HG03139 (cell line): Measurements from ENCODE around the gene IGLL5.

ENCODE experiments used
- ATAC-seq: cut with Tn5 transposase; IDR thresholded peaks from one replicate; pipeline ENCODE4 v1.9.1; 2021; ENCODE audit not compliant: unreplicated experiment

The IGLL5 gene

GRCh38 chr22:22887621-22888503, at the start of gene IGLL5:
Gene IGLL5, plus strand, starts transcription at chr22:22887816. Its CDS starts 238 bp downstream, at chr22:22888054.
- no peak for ATAC-seq

- ATAC-seq: no peak
Measured at GRCh38 chr22:22838148-22838786, 49.3 kb upstream of the IGLL5 start.

GRCh38 chr22:22839570-22840314, 47.9 kb upstream of the IGLL5 start:
- ATAC-seq: no peak

GRCh38 chr22:22840780-22841179, 46.8 kb upstream of the IGLL5 start:
- ATAC-seq: no peak

GRCh38 chr22:22841598-22841997, 46.0 kb upstream of the IGLL5 start:
- no peak for ATAC-seq

- no peak for ATAC-seq
Measured at GRCh38 chr22:22842085-22842484, 45.5 kb upstream of the IGLL5 start.

GRCh38 chr22:22843848-22844247, 43.8 kb upstream of the IGLL5 start:
- ATAC-seq: no peak

GRCh38 chr22:22847241-22847640, 40.4 kb upstream of the IGLL5 start:
- ATAC-seq: no peak

- ATAC-seq: no peak
Measured at GRCh38 chr22:22848364-22848866, 39.2 kb upstream of the IGLL5 start.

GRCh38 chr22:22849640-22850610, 37.7 kb upstream of the IGLL5 start:
- no peak for ATAC-seq

GRCh38 chr22:22851969-22852368, 35.6 kb upstream of the IGLL5 start:
- no peak for ATAC-seq

GRCh38 chr22:22853713-22854112, 33.9 kb upstream of the IGLL5 start:
- ATAC-seq: no peak

GRCh38 chr22:22854466-22854865, 33.1 kb upstream of the IGLL5 start:
- no peak for ATAC-seq

- ATAC-seq: no peak
Measured at GRCh38 chr22:22855085-22855484, 32.5 kb upstream of the IGLL5 start.

GRCh38 chr22:22855617-22856308, 31.9 kb upstream of the IGLL5 start:
- no peak for ATAC-seq

GRCh38 chr22:22856364-22856763, 31.3 kb upstream of the IGLL5 start:
- no peak for ATAC-seq

GRCh38 chr22:22856885-22857606, 30.6 kb upstream of the IGLL5 start:
- ATAC-seq: no peak

- ATAC-seq: no peak
Measured at GRCh38 chr22:22857607-22858558, 29.7 kb upstream of the IGLL5 start.
